ENCODE data around the gene ANKRD1.

ANKRD1 gene

GRCh38 chr10:90917238-90917967 is 3.5 kb downstream of the ANKRD1 start:
- Histone ChIP-seq H3K4me1 (ENCODE audit: insufficient read depth, poor library complexity, severe bottlenecking) (peaks cover 15% of the 10 kb centered on the region), H3K27ac (ENCODE audit: poor library complexity, severe bottlenecking) (no peak overlapping the region), H3K9me3 (ENCODE audit: severe bottlenecking) (no peaks in the 10 kb centered on the region), H3K36me3 (ENCODE audit: low read depth) (no peaks in the 10 kb centered on the region), H3K4me3 (ENCODE audit: severe bottlenecking) (no peak overlapping the region), H3K27me3 (ENCODE audit: insufficient read depth, poor library complexity, severe bottlenecking) (no peaks in the 10 kb centered on the region)
- DNase-seq (ENCODE audit: low spot score) (no peak), ATAC-seq (ENCODE audit: low read depth) (no peak)
- no peak for TF ChIP-seq CTCF (IDR thresholded peaks at IDR 0.05; ENCODE audit: poor library complexity, severe bottlenecking)

- H3K36me3 ChIP-seq (ENCODE audit: low read depth): no peaks in the 10 kb centered on the region
- H3K4me3 ChIP-seq (ENCODE audit: severe bottlenecking): no peak overlapping the region
- H3K27me3 ChIP-seq (ENCODE audit: insufficient read depth, poor library complexity, severe bottlenecking): no peaks in the 10 kb centered on the region
- DNase-seq (ENCODE audit: low spot score) (no peak), ATAC-seq (ENCODE audit: low read depth) (no peak)
- no peak for TF ChIP-seq CTCF (IDR thresholded peaks at IDR 0.05; ENCODE audit: poor library complexity, severe bottlenecking)
- no peaks in the 10 kb centered on the region for H3K9me3 ChIP-seq (ENCODE audit: severe bottlenecking)
- H3K27ac ChIP-seq (ENCODE audit: poor library complexity, severe bottlenecking): no peak overlapping the region
- H3K4me1 ChIP-seq (ENCODE audit: insufficient read depth, poor library complexity, severe bottlenecking): peaks cover 16% of the 10 kb centered on the region
Observed at GRCh38 chr10:90916392-90917237, 4.3 kb downstream of the ANKRD1 start.

- no peak overlapping the region for H3K27ac ChIP-seq (ENCODE audit: poor library complexity, severe bottlenecking)
- H3K27me3 ChIP-seq (ENCODE audit: insufficient read depth, poor library complexity, severe bottlenecking): no peaks in the 10 kb centered on the region
- no peak overlapping the region for H3K4me3 ChIP-seq (ENCODE audit: severe bottlenecking)
- no peak for TF ChIP-seq CTCF (IDR thresholded peaks at IDR 0.05; ENCODE audit: poor library complexity, severe bottlenecking)
- no peak for DNase-seq (ENCODE audit: low spot score)
- H3K4me1 ChIP-seq (ENCODE audit: insufficient read depth, poor library complexity, severe bottlenecking): peaks cover 9% of the 10 kb centered on the region
- no peak for ATAC-seq (ENCODE audit: low read depth)
- no peaks in the 10 kb centered on the region for H3K36me3 ChIP-seq (ENCODE audit: low read depth)
- no peaks in the 10 kb centered on the region for H3K9me3 ChIP-seq (ENCODE audit: severe bottlenecking)
Observed at GRCh38 chr10:90915766-90916075, 5.2 kb downstream of the ANKRD1 start.

- H3K27ac ChIP-seq (ENCODE audit: poor library complexity, severe bottlenecking): no peak overlapping the region
- no peak for DNase-seq (ENCODE audit: low spot score)
- H3K27me3 ChIP-seq (ENCODE audit: insufficient read depth, poor library complexity, severe bottlenecking): no peaks in the 10 kb centered on the region
- no peak overlapping the region for H3K4me3 ChIP-seq (ENCODE audit: severe bottlenecking)
- peaks cover 6% of the 10 kb centered on the region for H3K4me1 ChIP-seq (ENCODE audit: insufficient read depth, poor library complexity, severe bottlenecking)
- no peak for TF ChIP-seq CTCF (IDR thresholded peaks at IDR 0.05; ENCODE audit: poor library complexity, severe bottlenecking)
- H3K9me3 ChIP-seq (ENCODE audit: severe bottlenecking): no peaks in the 10 kb centered on the region
- ATAC-seq (ENCODE audit: low read depth): no peak
- H3K36me3 ChIP-seq (ENCODE audit: low read depth): no peaks in the 10 kb centered on the region
Observed at GRCh38 chr10:90914992-90915765, 5.7 kb downstream of the ANKRD1 start.
